ENCODE measurements around the gene ANKRD11.

The ANKRD11 gene

DNA sequence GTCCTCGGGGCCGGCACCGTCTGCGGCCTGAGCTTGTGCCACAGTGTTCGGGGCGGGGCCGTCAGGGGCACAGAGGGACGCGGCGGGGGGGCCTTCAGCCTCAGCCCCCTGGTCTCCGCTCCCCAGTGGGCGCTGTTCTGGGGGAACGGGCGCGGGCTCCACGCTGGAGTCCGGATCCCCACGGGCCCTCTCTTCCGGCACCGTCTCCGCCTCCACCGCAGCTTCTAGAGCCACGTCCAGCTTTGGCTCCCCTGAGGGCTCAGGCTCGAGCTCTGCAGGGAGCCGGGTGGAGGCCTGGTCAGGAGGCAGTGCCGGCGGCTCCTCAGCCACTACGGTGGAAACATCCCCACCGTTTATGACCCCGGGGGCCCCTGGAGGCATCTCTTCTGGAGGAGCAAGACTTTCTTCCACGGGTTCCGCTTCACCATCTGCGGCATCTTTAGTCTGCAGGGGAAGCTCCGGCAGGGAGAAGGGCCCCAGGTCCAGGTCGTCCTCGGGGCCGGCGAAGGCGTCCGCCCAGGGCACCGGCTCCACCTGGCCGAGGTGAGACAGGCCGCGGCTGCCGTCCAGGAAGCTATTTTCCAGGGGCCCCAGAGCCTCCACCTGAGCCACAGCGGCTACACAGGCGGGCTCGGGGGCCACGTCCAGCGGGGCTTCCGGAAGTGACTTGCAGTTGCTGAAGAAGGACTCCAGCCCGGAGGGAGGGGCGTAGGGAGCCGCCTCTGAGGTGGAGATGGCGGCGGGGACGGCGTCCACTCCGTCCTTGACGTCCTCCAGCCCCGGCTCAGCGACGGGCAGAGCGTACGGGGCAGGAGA is 210.5 kb downstream of the ANKRD11 start:
- no peak overlapping the region for H3K4me3 ChIP-seq (ENCODE audit: low read depth, low read length)
- TF ChIP-seq, protein P1, sequence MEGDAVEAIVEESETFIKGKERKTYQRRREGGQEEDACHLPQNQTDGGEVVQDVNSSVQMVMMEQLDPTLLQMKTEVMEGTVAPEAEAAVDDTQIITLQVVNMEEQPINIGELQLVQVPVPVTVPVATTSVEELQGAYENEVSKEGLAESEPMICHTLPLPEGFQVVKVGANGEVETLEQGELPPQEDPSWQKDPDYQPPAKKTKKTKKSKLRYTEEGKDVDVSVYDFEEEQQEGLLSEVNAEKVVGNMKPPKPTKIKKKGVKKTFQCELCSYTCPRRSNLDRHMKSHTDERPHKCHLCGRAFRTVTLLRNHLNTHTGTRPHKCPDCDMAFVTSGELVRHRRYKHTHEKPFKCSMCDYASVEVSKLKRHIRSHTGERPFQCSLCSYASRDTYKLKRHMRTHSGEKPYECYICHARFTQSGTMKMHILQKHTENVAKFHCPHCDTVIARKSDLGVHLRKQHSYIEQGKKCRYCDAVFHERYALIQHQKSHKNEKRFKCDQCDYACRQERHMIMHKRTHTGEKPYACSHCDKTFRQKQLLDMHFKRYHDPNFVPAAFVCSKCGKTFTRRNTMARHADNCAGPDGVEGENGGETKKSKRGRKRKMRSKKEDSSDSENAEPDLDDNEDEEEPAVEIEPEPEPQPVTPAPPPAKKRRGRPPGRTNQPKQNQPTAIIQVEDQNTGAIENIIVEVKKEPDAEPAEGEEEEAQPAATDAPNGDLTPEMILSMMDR (IDR thresholded peaks at IDR 0.05; ENCODE audit: borderline replicate concordance, insufficient read depth, low read depth, low read length), result no peak

DNA sequence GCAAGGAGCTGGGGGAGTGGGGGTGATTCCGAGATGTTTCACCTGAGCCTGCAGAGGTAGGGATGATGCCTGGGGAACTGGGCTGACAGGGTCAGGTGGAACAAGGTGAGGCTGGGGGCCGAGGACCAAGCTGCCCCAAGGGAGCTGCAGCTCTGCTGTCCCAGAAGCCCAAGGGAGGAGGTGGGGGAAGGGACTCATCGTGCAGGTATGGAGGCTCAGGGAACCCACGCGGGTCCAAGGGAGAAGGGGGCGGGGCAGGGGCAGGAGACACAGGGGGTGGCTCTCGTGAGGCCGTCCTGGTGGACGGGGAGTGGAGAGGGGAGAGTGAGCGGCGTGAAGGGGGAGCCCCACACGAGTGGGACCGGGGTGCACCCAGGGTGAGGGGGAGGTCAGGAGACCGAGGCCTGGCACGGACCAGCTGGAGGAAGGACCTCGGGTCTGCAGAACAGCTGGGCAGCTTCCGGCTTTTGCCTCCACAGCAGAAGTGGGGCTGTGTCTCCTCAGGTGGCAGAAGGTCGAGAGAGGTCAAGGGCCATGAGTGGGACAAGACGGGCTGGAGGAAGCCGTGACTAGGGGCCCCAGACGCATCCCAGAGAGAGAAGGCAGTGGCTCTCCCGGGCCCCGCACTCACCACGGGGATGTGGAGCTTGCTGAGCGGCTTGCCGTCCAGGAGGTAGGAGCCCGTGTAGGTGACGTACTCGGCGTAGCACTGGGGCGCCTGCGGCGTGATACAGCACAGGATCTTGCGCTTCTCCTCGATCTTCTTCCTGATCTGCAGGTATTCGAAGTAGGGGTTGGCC is 211.7 kb downstream of the ANKRD11 start:
- TF ChIP-seq, protein P1 (IDR thresholded peaks at IDR 0.05; ENCODE audit: borderline replicate concordance, insufficient read depth, low read depth, low read length), result no peak
- H3K4me3 ChIP-seq (ENCODE audit: low read depth, low read length), result no peak overlapping the region

DNA sequence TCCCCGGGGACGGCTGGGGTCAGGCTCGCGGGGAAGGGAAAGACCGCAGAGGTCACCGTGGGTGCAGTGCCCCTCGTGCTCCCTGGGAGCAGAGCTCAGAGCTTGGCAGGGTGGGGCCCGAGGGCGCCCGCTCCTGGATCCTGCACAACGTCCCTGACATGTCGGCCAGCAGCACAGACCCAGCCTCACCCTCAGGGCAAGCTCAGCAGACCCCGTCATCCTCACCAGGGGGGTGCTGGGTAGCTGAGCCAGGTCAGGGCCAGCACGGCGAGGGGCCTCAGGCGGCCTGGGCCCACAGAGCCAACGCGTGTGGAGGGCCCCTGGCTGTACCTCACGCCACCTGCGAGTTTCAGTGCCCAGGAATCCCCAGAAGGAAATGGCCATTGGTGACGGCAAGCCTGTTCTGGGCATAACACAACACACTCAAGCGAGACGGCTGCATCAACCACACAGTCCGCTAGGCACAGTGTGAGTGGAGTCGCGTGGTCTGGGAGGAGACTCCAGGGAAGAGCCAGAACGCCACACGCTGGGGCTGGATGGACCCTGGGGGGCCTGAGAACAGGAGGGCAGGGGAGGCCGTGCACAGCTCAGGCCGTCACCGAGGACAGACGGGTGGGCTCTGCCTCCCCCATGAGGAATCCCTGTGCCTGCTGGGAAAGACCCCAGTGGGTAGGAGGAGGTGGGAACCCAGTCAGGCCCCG is 212.6 kb downstream of the ANKRD11 start:
- H3K4me3 ChIP-seq (ENCODE audit: low read depth, low read length), result no peak overlapping the region

DNA sequence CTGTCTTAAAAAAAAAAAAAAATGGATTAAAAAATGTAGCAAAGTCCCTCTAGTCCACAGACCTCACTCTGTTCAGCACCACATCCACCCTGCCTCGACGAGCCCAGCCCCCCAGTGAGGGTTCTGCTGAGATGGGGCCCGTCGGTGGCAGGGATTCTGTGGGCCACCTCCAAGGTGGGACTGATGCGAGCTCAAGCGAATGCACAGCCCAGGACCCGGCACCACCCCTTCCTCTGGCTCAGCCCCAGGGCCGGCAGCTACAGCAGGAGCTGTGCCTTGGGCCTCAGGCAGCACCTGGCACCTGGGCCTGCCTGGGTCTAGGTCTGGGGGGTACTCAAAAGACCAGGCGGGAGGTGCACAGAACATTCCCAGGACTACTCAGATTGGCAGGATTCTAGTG is 213.3 kb downstream of the ANKRD11 start:
- H3K4me3 ChIP-seq (ENCODE audit: low read depth, low read length), result no peak overlapping the region
- TF ChIP-seq, protein P1 (IDR thresholded peaks at IDR 0.05; ENCODE audit: borderline replicate concordance, insufficient read depth, low read depth, low read length), result no peak

More for the DNA sequence above, 212.6 kb downstream of the ANKRD11 start:
- TF ChIP-seq, protein P1 (IDR thresholded peaks at IDR 0.05; ENCODE audit: borderline replicate concordance, insufficient read depth, low read depth, low read length), result no peak

DNA sequence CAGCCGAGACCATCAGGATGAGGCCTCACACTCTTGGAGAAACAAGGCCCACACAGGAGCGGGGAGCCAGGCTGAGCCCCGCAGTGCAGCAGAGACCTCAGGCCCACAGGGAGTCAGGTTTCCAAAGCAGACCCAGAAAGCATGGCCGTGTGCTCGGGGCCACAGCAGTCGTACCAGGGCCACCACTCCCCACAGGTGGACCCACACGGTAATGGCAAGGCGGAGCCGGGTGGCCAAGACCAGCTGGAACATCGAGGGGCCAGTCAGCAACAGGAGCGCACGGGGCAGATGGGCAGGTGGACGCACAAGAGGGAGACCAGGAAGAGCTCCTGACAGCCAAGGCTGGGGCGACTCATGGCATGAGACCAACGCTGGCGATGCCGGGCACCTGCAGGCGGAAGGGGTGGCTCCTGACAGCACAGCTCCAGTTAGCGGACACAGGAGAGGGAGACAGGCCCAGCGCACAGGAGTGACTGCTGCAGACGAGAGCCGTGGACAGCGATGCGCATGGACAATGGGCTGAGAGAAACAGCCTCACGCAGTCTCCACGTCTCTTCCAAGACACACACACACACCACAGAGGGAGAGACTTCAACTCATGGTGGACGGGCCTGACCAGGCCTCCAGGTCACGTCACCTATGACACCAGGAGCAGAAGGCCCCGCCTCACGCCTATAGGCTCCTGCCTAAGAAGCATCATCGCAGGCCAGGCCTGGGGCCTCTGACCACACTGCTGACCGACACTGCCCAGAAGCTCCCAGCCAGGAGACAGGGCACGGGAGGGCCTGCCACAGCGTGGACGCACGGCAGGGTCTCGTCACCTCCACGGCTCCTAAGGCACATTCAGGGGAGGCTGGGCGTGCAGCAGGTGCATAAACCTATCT is 214.3 kb downstream of the ANKRD11 start:
- TF ChIP-seq, protein P1 (IDR thresholded peaks at IDR 0.05; ENCODE audit: borderline replicate concordance, insufficient read depth, low read depth, low read length), result no peak
- H3K4me3 ChIP-seq (ENCODE audit: low read depth, low read length), result no peak overlapping the region

DNA sequence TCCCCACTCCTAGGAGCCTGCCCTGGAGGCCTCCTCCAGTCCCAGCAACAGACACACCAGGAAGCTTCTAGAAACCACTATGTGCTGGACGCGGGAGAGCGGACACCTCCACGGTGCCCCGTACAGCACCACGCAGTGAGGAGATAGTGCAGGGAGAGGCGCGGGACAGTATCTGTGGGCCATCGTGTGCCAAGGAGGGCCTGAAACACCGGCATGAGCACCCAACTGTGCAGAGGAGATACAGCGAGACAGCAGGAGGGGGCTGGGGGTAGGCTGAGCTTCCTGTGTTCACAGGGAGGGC is 215.1 kb downstream of the ANKRD11 start:
- H3K4me3 ChIP-seq (ENCODE audit: low read depth, low read length), result no peak overlapping the region
- TF ChIP-seq, protein P1 (IDR thresholded peaks at IDR 0.05; ENCODE audit: borderline replicate concordance, insufficient read depth, low read depth, low read length), result no peak
